MM.1S (cell line): ENCODE results near the gene MAP3K20.

Source experiments
- DNase-seq: peaks from one replicate; pipeline ENCODE4 v3.0.0-alpha.2; 2015
- H2AFZ ChIP-seq: fragments of 300-600 bp; sonication (generic); 2 replicates; pipeline ENCODE4 v1.6.0; 2016; ENCODE audit warnings: antibody characterized with exemption, low read length
- H3F3A ChIP-seq: fragments of 300-600 bp; sonication (generic); 2 replicates; pipeline ENCODE4 v1.6.1; 2016; ENCODE audit warnings: mild to moderate bottlenecking, antibody characterized with exemption, low read length, moderate library complexity, mixed read lengths; ENCODE audit not compliant: insufficient read depth
- H3K27ac ChIP-seq: fragments of 300-600 bp; sonication (generic); 2 replicates; pipeline ENCODE4 v1.5.1; 2016; ENCODE audit warnings: mild to moderate bottlenecking, low read length
- H3K27me3 ChIP-seq: fragments of 300-600 bp; sonication (generic); replicated peaks from 2 replicates; pipeline ENCODE4 v1.6.0; 2016; ENCODE audit warnings: low read length; ENCODE audit not compliant: insufficient read depth
- H3K36me3 ChIP-seq: fragments of 300-600 bp; sonication (generic); replicated peaks from 2 replicates; pipeline ENCODE4 v1.6.1; 2016; ENCODE audit warnings: mild to moderate bottlenecking, low read length, mixed read lengths; ENCODE audit not compliant: insufficient read depth
- H3K4me1 ChIP-seq: fragments of 300-600 bp; sonication (generic); 2 replicates; pipeline ENCODE4 v1.6.1; 2016; ENCODE audit warnings: low read length, mixed read lengths
- H3K4me2 ChIP-seq: fragments of 300-600 bp; sonication (generic); 2 replicates; pipeline ENCODE4 v1.6.0; 2016; ENCODE audit warnings: low read depth, low read length
- H3K4me3 ChIP-seq: fragments of 300-600 bp; sonication (generic); 2 replicates; pipeline ENCODE4 v1.5.1; 2016; ENCODE audit warnings: low read length, mixed read lengths
- H3K79me2 ChIP-seq: fragments of 300-600 bp; sonication (generic); 2 replicates; pipeline ENCODE4 v1.6.1; 2016; ENCODE audit warnings: mixed run types, low read length, mixed read lengths
- H3K9ac ChIP-seq: fragments of 300-600 bp; sonication (generic); 2 replicates; pipeline ENCODE4 v1.6.1; 2016; ENCODE audit warnings: low read length, mixed read lengths
- H3K9me2 ChIP-seq: fragments of 300-600 bp; sonication (generic); replicated peaks from 2 replicates; pipeline ENCODE4 v1.6.1; 2016; ENCODE audit warnings: mild to moderate bottlenecking, low read length, mixed read lengths; ENCODE audit not compliant: insufficient read depth
- H3K9me3 ChIP-seq: fragments of 300-600 bp; sonication (generic); replicated peaks from 2 replicates; pipeline ENCODE4 v1.6.1; 2016; ENCODE audit warnings: mild to moderate bottlenecking, low read length, mixed read lengths; ENCODE audit not compliant: insufficient read depth
- H4K20me1 ChIP-seq: fragments of 300-600 bp; sonication (generic); 2 replicates; pipeline ENCODE4 v1.6.1; 2016; ENCODE audit warnings: mild to moderate bottlenecking, low read length, moderate library complexity, mixed read lengths; ENCODE audit not compliant: insufficient read depth
- EZH2 ChIP-seq: fragments of 300-600 bp; sonication (generic); optimal IDR thresholded peaks from 2 replicates; pipeline ENCODE3; 2017; ENCODE audit warnings: low read depth, mild to moderate bottlenecking, antibody characterized with exemption, low read length, mixed read lengths
- EZH2phosphoT487 ChIP-seq: fragments of 300-600 bp; sonication (generic); IDR thresholded peaks from 2 replicates; pipeline ENCODE4 v1.6.1; 2018; ENCODE audit warnings: antibody characterized with exemption, low read length
- TF ChIP-seq, protein P1 (sequence below): fragments of 300-600 bp; sonication (generic); IDR thresholded peaks from 2 replicates; pipeline ENCODE4 v1.5.1; 2016; ENCODE audit warnings: antibody characterized with exemption, low read length, mixed read lengths

The MAP3K20 gene

GRCh38 chr2:173286153-173286809 is 210.6 kb downstream of the MAP3K20 start:
- Histone ChIP-seq H3K4me1 (no peaks in the 10 kb centered on the region), H3K9me3 (no peaks in the 10 kb centered on the region), H3K79me2 (no peaks in the 10 kb centered on the region), H3K9me2 (no peaks in the 10 kb centered on the region), H3K4me3 (no peak overlapping the region), H3F3A (no peaks in the 10 kb centered on the region), H3K27ac (no peak overlapping the region), H4K20me1 (no peaks in the 10 kb centered on the region), H2AFZ (no peak overlapping the region), H3K9ac (no peak overlapping the region), H3K4me2 (no peak overlapping the region), H3K27me3 (no peaks in the 10 kb centered on the region), H3K36me3 (no peaks in the 10 kb centered on the region)
- DNase-seq = no peak
- TF ChIP-seq, protein P1, sequence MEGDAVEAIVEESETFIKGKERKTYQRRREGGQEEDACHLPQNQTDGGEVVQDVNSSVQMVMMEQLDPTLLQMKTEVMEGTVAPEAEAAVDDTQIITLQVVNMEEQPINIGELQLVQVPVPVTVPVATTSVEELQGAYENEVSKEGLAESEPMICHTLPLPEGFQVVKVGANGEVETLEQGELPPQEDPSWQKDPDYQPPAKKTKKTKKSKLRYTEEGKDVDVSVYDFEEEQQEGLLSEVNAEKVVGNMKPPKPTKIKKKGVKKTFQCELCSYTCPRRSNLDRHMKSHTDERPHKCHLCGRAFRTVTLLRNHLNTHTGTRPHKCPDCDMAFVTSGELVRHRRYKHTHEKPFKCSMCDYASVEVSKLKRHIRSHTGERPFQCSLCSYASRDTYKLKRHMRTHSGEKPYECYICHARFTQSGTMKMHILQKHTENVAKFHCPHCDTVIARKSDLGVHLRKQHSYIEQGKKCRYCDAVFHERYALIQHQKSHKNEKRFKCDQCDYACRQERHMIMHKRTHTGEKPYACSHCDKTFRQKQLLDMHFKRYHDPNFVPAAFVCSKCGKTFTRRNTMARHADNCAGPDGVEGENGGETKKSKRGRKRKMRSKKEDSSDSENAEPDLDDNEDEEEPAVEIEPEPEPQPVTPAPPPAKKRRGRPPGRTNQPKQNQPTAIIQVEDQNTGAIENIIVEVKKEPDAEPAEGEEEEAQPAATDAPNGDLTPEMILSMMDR = no peak
- TF ChIP-seq EZH2 (no peak), EZH2phosphoT487 (no peak)

- H3F3A ChIP-seq = no peaks in the 10 kb centered on the region
- H3K4me1 ChIP-seq = no peaks in the 10 kb centered on the region
These were observed 211.9 kb downstream of the MAP3K20 start for GRCh38 chr2:173287594-173287993.

DNA sequence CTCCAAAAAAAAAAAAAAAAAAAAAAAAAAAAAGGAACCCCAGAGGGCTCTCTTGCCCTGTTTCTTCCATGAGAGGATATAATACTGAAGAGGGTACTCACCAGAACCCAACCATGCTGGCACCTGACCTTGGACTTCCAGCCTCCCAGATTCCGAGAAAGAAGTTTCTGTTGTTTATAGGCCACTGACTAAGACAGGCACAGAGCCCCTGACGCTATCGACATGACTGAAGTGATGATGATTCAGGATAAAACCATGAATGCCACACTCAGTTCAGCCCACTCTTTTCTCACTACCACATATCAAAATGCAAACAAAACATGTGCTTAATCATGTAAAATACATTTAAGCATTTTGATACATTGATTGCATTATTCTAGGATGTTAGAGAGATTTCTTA is 212.9 kb downstream of the MAP3K20 start:
- no peak overlapping the region for H3K27ac ChIP-seq

More at GRCh38 chr2:173287594-173287993, 211.9 kb downstream of the MAP3K20 start:
- no peak overlapping the region for H3K4me3 ChIP-seq
- H3K9me2 ChIP-seq = no peaks in the 10 kb centered on the region
- DNase-seq = no peak
- TF ChIP-seq, protein P1 = no peak
- TF ChIP-seq EZH2phosphoT487 = no peak
- no peaks in the 10 kb centered on the region for H3K36me3 ChIP-seq
- no peaks in the 10 kb centered on the region for H3K79me2 ChIP-seq
- H3K27me3 ChIP-seq = no peaks in the 10 kb centered on the region
- no peak overlapping the region for H2AFZ ChIP-seq
- H3K9me3 ChIP-seq = no peaks in the 10 kb centered on the region
- no peak overlapping the region for H3K9ac ChIP-seq
- H3K27ac ChIP-seq = no peak overlapping the region
- no peak overlapping the region for H3K4me2 ChIP-seq
- no peaks in the 10 kb centered on the region for H4K20me1 ChIP-seq

More for the DNA sequence above, 212.9 kb downstream of the MAP3K20 start:
- TF ChIP-seq EZH2phosphoT487 (no peak), EZH2 (no peak)
- TF ChIP-seq, protein P1 = no peak
- Histone ChIP-seq H3K9ac (no peak overlapping the region), H2AFZ (no peak overlapping the region), H3K9me2 (no peaks in the 10 kb centered on the region), H3K79me2 (no peaks in the 10 kb centered on the region), H3K36me3 (no peaks in the 10 kb centered on the region), H3F3A (no peaks in the 10 kb centered on the region), H3K9me3 (no peaks in the 10 kb centered on the region), H3K4me1 (no peaks in the 10 kb centered on the region), H3K4me3 (no peak overlapping the region), H3K27me3 (no peaks in the 10 kb centered on the region), H3K4me2 (no peak overlapping the region), H4K20me1 (no peaks in the 10 kb centered on the region)
- DNase-seq = no peak
